Choroid plexus epithelial cell (primary cell): ENCODE results near the gene SFXN5.

Source experiments
- DNase-seq: peaks from one replicate; pipeline ENCODE4 v3.0.0-alpha.2; 2010; ENCODE audit warnings: low read depth
- H3K4me3 ChIP-seq: 2 replicates; pipeline ENCODE4 v1.5.1; 2011; ENCODE audit warnings: low read depth, mild to moderate bottlenecking, control low read depth, low read length, moderate library complexity
- TF ChIP-seq, protein P1 (sequence below): conservative IDR thresholded peaks from 2 replicates; pipeline ENCODE4 v1.5.1; 2011; ENCODE audit warnings: low read depth, mild to moderate bottlenecking, control low read depth, inconsistent platforms, low read length, moderate library complexity

The SFXN5 gene

DNA sequence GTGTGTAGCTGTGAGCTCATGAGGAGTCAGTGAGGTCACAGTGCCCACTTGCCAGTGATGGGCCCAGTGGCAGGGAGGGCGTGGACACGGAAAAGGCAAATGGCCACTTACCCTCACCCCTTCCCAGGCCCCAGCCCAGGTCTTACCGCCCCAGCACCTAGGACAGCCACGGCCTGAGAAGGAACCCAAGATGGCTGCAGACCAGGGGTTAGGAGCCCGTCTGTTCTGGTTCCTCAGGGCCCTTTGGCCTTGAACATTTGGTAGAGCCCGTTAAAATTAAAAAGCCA, 80.1 kb downstream of the SFXN5 start:
- TF ChIP-seq, protein P1, sequence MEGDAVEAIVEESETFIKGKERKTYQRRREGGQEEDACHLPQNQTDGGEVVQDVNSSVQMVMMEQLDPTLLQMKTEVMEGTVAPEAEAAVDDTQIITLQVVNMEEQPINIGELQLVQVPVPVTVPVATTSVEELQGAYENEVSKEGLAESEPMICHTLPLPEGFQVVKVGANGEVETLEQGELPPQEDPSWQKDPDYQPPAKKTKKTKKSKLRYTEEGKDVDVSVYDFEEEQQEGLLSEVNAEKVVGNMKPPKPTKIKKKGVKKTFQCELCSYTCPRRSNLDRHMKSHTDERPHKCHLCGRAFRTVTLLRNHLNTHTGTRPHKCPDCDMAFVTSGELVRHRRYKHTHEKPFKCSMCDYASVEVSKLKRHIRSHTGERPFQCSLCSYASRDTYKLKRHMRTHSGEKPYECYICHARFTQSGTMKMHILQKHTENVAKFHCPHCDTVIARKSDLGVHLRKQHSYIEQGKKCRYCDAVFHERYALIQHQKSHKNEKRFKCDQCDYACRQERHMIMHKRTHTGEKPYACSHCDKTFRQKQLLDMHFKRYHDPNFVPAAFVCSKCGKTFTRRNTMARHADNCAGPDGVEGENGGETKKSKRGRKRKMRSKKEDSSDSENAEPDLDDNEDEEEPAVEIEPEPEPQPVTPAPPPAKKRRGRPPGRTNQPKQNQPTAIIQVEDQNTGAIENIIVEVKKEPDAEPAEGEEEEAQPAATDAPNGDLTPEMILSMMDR, result no peak
- DNase-seq, result no peak
- H3K4me3 ChIP-seq, result no peak overlapping the region

GRCh38 chr2:72990695-72991438, 80.6 kb downstream of the SFXN5 start:
- DNase-seq, result no peak

GRCh38 chr2:72989770-72990556, 81.5 kb downstream of the SFXN5 start:
- H3K4me3 ChIP-seq, result no peak overlapping the region
- TF ChIP-seq, protein P1, result no peak
- no peak for DNase-seq

More at GRCh38 chr2:72990695-72991438, 80.6 kb downstream of the SFXN5 start:
- TF ChIP-seq, protein P1, result no peak
- H3K4me3 ChIP-seq, result no peak overlapping the region

- no peak for DNase-seq
- no peak overlapping the region for H3K4me3 ChIP-seq
- TF ChIP-seq, protein P1, result no peak
Observed at GRCh38 chr2:72988726-72989273, 82.7 kb downstream of the SFXN5 start.

DNA sequence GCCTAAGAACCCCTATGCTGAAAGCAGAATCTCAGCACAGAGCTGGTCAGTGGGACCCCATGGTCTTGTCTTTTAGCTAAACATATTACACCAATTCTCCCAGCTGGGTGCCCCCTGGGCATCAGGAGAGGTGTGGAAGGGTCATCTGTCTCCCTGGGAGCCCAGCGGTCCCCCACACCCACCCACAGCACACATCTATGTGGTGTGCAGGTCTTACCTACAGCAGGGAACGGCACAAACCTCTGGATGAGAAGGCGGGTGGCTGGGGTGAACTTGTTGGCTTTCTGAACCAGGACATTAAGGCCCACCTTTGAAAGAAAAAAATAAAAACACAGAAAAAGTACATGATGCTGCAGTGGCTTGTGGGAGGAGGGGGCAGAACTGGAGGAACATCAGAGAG, 83.5 kb downstream of the SFXN5 start:
- no peak for DNase-seq
- H3K4me3 ChIP-seq, result no peak overlapping the region
- TF ChIP-seq, protein P1, result no peak

DNA sequence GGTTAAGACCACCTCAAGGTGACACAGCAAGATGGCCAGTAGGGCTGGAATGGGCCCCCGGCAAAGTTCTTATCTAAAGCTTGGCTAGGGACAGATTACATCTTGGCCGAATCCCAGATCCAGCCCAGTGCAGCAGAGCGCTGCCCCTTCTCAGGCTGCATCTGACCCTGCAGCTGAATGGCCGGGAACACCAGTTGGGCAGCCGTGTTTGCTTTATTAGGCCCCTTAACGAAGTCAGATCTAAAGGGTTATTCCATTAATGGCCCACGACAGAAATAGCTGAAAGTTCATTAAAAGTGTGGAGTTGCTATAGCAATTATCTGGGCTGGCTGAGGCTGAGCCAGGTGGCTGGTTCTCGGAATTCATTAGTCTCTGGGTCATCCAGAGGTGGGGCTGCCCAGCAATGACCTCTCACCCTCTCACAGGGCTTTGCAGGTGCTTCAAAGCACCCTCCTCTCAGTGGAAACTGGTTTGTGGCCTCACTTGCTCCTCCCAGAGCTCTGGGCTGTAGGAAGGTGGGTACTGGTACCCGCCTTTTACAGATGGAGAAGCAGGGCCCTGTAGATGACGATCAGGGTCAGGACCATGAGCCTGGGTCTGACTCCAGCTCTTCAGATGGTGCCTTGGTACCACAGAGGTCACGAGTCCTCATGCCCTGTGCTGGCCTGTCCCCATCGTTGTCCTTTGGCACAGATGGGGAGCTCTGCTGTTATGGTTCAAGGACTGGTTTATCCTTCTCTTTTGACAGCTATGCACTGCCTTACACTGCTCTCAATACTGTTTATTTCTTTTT, 85.4 kb downstream of the SFXN5 start:
- H3K4me3 ChIP-seq, result no peak overlapping the region
- TF ChIP-seq, protein P1, result no peak
- DNase-seq, result no peak
